Astrocyte (in vitro differentiated cells and primary cell): ENCODE results near the gene POSTN. TPM values are rescaled to one million over a fixed set of nuclear protein-coding genes. Genes with fewer than 3 reads are reported as not detected.

Experiments used
- DNase-seq: peaks from one replicate; pipeline ENCODE4 v3.0.0-alpha.2; 2010; ENCODE audit warnings: low read depth
- FAIRE-seq: peaks from 2 replicates; lab custom pipeline; 2011; peaks lifted over from hg19 to GRCh38; lab: Jason Lieb, UNC
- H2AFZ ChIP-seq: 2 replicates; pipeline ENCODE4 v1.6.0; 2012; ENCODE audit warnings: low read depth, low read length, inconsistent platforms
- H3K27ac ChIP-seq: 2 replicates; pipeline ENCODE4 v1.5.1; 2011; ENCODE audit warnings: low read depth, low read length, inconsistent platforms
- H3K27me3 ChIP-seq: 2 replicates; pipeline ENCODE4 v1.6.0; 2011; ENCODE audit warnings: low read length, inconsistent platforms; ENCODE audit not compliant: insufficient read depth
- H3K36me3 ChIP-seq: 2 replicates; pipeline ENCODE4 v1.5.1; 2011; ENCODE audit warnings: low read length, inconsistent platforms; ENCODE audit not compliant: insufficient read depth
- H3K4me1 ChIP-seq: 2 replicates; pipeline ENCODE4 v1.5.1; 2011; ENCODE audit warnings: low read length, inconsistent platforms; ENCODE audit not compliant: insufficient read depth
- H3K4me2 ChIP-seq: 2 replicates; pipeline ENCODE4 v1.6.0; 2012; ENCODE audit warnings: low read length, inconsistent platforms
- H3K4me3 ChIP-seq: 2 replicates; pipeline ENCODE4 v1.5.1; 2011; ENCODE audit warnings: low read depth, mild to moderate bottlenecking, low read length, inconsistent platforms; ENCODE audit not compliant: insufficient read depth
- H3K79me2 ChIP-seq: 2 replicates; pipeline ENCODE4 v1.6.0; 2012; ENCODE audit warnings: mild to moderate bottlenecking, low read length, inconsistent platforms; ENCODE audit not compliant: insufficient read depth
- H3K9ac ChIP-seq: 2 replicates; pipeline ENCODE4 v1.6.0; 2012; ENCODE audit warnings: mild to moderate bottlenecking, low read length, inconsistent platforms
- H3K9me3 ChIP-seq: 2 replicates; pipeline ENCODE4 v1.5.1; 2012; ENCODE audit warnings: low read depth, mild to moderate bottlenecking, low read length, inconsistent platforms; ENCODE audit not compliant: insufficient read depth
- H4K20me1 ChIP-seq: 2 replicates; pipeline ENCODE4 v1.6.0; 2012; ENCODE audit warnings: low read length, inconsistent platforms; ENCODE audit not compliant: insufficient read depth
- H3K27ac Mint-ChIP-seq: one replicate; pipeline ENCODE4 v1.8.0; 2021; ENCODE audit warnings: mild to moderate bottlenecking, mixed read lengths; ENCODE audit not compliant: unreplicated experiment
- H3K27me3 Mint-ChIP-seq: one replicate; pipeline ENCODE4 v1.8.0; 2021; ENCODE audit warnings: low read depth, mixed read lengths; ENCODE audit not compliant: unreplicated experiment
- H3K36me3 Mint-ChIP-seq: one replicate; pipeline ENCODE4 v1.8.0; 2021; ENCODE audit warnings: low read depth, mixed read lengths; ENCODE audit not compliant: unreplicated experiment
- H3K4me1 Mint-ChIP-seq: one replicate; pipeline ENCODE4 v1.8.0; 2021; ENCODE audit warnings: low read depth, mixed read lengths; ENCODE audit not compliant: unreplicated experiment
- H3K4me3 Mint-ChIP-seq: one replicate; pipeline ENCODE4 v1.8.0; 2021; ENCODE audit warnings: mild to moderate bottlenecking, moderate library complexity, mixed read lengths; ENCODE audit not compliant: unreplicated experiment
- H3K9me3 Mint-ChIP-seq: one replicate; pipeline ENCODE4 v1.8.0; 2021; ENCODE audit warnings: mild to moderate bottlenecking, mixed read lengths; ENCODE audit not compliant: unreplicated experiment
- CTCF ChIP-seq: IDR thresholded peaks from 2 replicates; pipeline ENCODE4 v1.5.1; 2011; ENCODE audit warnings: low read depth, mild to moderate bottlenecking, inconsistent platforms, low read length, moderate library complexity; ENCODE audit not compliant: insufficient read depth
- EZH2 ChIP-seq: IDR thresholded peaks from 2 replicates; pipeline ENCODE4 v1.6.1; 2012; ENCODE audit warnings: mild to moderate bottlenecking, low read length, inconsistent platforms; ENCODE audit not compliant: insufficient read depth
- total RNA-seq: library from RNA; stranded (reverse); gene quantifications from 2 replicates; pipeline ENCODE4 v1.2.1, GENCODE V29; 2021

The POSTN gene
- total RNA-seq, 1 donor from 2014 or later: 18.6 TPM

GRCh38 chr13:37632294-37632693, 33.7 kb upstream of the POSTN start:
- no peaks in the 10 kb centered on the region for H3K9me3 Mint-ChIP-seq
- peaks cover 7% of the 10 kb centered on the region for H3K36me3 Mint-ChIP-seq
- no peak overlapping the region for H3K27ac Mint-ChIP-seq
- H3K4me1 Mint-ChIP-seq: no peaks in the 10 kb centered on the region
- no peak overlapping the region for H3K4me3 Mint-ChIP-seq
- Histone ChIP-seq H2AFZ (no peak overlapping the region), H3K27ac (no peak overlapping the region), H3K4me2 (no peak overlapping the region), H3K36me3 (peaks cover 2% of the 10 kb centered on the region), H3K4me3 (no peak overlapping the region), H3K4me1 (no peaks in the 10 kb centered on the region), H3K27me3 (no peaks in the 10 kb centered on the region), H3K9me3 (no peaks in the 10 kb centered on the region), H3K9ac (no peak overlapping the region), H3K79me2 (no peaks in the 10 kb centered on the region), H4K20me1 (no peaks in the 10 kb centered on the region)
- DNase-seq: no peak
- TF ChIP-seq CTCF (no peak), EZH2 (no peak)
- H3K27me3 Mint-ChIP-seq: no peaks in the 10 kb centered on the region
- FAIRE-seq: no peak

- Histone ChIP-seq H3K4me1 (no peaks in the 10 kb centered on the region), H3K27me3 (no peaks in the 10 kb centered on the region), H3K9me3 (no peaks in the 10 kb centered on the region), H3K9ac (no peak overlapping the region), H3K36me3 (no peaks in the 10 kb centered on the region), H4K20me1 (no peaks in the 10 kb centered on the region), H3K27ac (no peak overlapping the region), H2AFZ (no peak overlapping the region), H3K4me3 (no peak overlapping the region), H3K79me2 (no peaks in the 10 kb centered on the region), H3K4me2 (no peak overlapping the region)
- Mint-ChIP-seq H3K9me3 (no peaks in the 10 kb centered on the region), H3K36me3 (no peaks in the 10 kb centered on the region), H3K4me1 (no peaks in the 10 kb centered on the region), H3K4me3 (no peak overlapping the region), H3K27ac (no peak overlapping the region), H3K27me3 (no peaks in the 10 kb centered on the region)
- FAIRE-seq (no peak), DNase-seq (no peak)
- no peak for TF ChIP-seq EZH2
- no peak for TF ChIP-seq CTCF
These were observed 28.9 kb upstream of the POSTN start for GRCh38 chr13:37627428-37627827.

DNA sequence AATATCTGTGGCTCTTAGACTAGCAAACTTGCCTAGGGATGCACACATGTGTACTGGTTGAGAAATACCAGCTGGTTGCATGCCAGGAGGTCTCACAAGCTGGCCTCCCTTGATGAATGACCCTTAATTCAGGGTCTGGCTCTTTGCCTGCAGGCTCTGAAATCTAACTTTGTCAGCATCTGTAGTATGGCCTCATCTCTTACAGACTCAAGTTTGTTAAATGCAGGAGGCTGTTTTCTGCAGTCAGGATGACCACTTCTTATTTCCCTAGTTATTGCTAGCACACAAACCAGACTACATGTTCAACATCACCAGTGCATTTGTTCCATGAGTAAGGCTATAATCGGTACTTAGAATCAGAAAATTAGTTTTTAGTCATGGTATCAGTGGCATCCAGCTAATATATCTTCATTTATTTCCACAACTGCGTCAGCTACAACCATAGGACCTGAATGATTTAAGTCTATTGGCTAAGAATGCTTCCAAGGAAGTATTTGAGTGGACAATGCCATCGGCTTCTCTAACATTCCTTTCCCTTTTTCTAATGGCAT, 23.3 kb upstream of the POSTN start:
- H3K9me3 Mint-ChIP-seq: no peaks in the 10 kb centered on the region
- Histone ChIP-seq H4K20me1 (no peaks in the 10 kb centered on the region), H3K79me2 (no peaks in the 10 kb centered on the region), H3K9me3 (no peaks in the 10 kb centered on the region), H3K4me3 (no peak overlapping the region), H3K27ac (no peak overlapping the region), H2AFZ (no peak overlapping the region), H3K36me3 (no peaks in the 10 kb centered on the region), H3K4me1 (peaks cover 15% of the 10 kb centered on the region), H3K4me2 (no peak overlapping the region), H3K9ac (no peak overlapping the region), H3K27me3 (no peaks in the 10 kb centered on the region)
- H3K36me3 Mint-ChIP-seq: no peaks in the 10 kb centered on the region
- no peak overlapping the region for H3K27ac Mint-ChIP-seq
- TF ChIP-seq CTCF (no peak), EZH2 (no peak)
- no peak overlapping the region for H3K4me3 Mint-ChIP-seq
- peak; percentile 47 for FAIRE-seq
- no peaks in the 10 kb centered on the region for H3K27me3 Mint-ChIP-seq
- DNase-seq: peak; percentile 84
- peaks cover 25% of the 10 kb centered on the region for H3K4me1 Mint-ChIP-seq
